Mesothelial cell of epicardium (in vitro differentiated cells): ENCODE measurements around the gene PATL1. TPM values are rescaled to one million over a fixed set of nuclear protein-coding genes. Genes with fewer than 3 reads are reported as not detected.

ENCODE experiments used
- DNase-seq, 2 experiments: peaks; one replicate each; pipeline ENCODE4 v3.0.0; 2021; ENCODE audit warnings: low spot score in 2 of 2; ENCODE audit not compliant: unreplicated experiment in 2 of 2
- H3K27ac Mint-ChIP-seq: 2 replicates; pipeline ENCODE4 v1.8.0; 2021; ENCODE audit warnings: mixed read lengths
- H3K27me3 Mint-ChIP-seq: 2 replicates; pipeline ENCODE4 v1.8.0; 2021; ENCODE audit warnings: low read depth, mixed read lengths
- H3K36me3 Mint-ChIP-seq: 2 replicates; pipeline ENCODE4 v1.8.0; 2021; ENCODE audit warnings: mixed read lengths
- H3K4me1 Mint-ChIP-seq: 2 replicates; pipeline ENCODE4 v1.8.0; 2021; ENCODE audit warnings: mixed read lengths
- H3K4me3 Mint-ChIP-seq: 2 replicates; pipeline ENCODE4 v1.8.0; 2021; ENCODE audit warnings: mild to moderate bottlenecking, moderate library complexity, mixed read lengths
- H3K9me3 Mint-ChIP-seq: 2 replicates; pipeline ENCODE4 v1.8.0; 2021; ENCODE audit warnings: mixed read lengths
- total RNA-seq: library from RNA; stranded (reverse); gene quantifications from 3 replicates; pipeline ENCODE4 v1.2.1, GENCODE V29; 2021
- TF ChIP-seq, protein P1 (sequence below): fragments of 200-600 bp; sonication (generic); IDR thresholded peaks from one replicate; pipeline ENCODE4 v1.5.0; 2021; ENCODE audit warnings: antibody characterized with exemption; ENCODE audit not compliant: unreplicated experiment

PATL1 gene
- total RNA-seq, 1 donor from 2014 or later, result 30.6 TPM

DNA sequence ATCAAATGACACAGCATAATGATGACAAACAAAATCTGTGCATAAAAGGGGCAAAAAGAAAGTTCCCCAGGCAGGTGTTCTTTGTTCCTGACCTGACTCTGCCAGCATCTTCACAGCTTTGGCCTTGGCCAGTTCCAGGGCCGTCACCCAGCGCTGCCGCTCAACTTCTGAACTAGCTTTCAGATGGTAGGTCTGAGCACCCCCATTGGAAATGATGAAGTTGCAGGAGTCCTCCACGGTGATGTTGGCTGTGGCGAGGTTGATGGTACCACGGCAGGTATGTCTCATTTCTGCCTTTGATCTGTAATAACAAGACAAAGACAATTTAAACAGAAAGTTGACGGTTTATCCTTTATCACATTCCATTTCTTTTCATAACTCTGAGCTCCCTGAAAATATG lies 58.5 kb downstream of the PATL1 start:
- Mint-ChIP-seq H3K4me3 (no peak overlapping the region), H3K27ac (no peak overlapping the region), H3K4me1 (peaks cover 33% of the 10 kb centered on the region)

DNA sequence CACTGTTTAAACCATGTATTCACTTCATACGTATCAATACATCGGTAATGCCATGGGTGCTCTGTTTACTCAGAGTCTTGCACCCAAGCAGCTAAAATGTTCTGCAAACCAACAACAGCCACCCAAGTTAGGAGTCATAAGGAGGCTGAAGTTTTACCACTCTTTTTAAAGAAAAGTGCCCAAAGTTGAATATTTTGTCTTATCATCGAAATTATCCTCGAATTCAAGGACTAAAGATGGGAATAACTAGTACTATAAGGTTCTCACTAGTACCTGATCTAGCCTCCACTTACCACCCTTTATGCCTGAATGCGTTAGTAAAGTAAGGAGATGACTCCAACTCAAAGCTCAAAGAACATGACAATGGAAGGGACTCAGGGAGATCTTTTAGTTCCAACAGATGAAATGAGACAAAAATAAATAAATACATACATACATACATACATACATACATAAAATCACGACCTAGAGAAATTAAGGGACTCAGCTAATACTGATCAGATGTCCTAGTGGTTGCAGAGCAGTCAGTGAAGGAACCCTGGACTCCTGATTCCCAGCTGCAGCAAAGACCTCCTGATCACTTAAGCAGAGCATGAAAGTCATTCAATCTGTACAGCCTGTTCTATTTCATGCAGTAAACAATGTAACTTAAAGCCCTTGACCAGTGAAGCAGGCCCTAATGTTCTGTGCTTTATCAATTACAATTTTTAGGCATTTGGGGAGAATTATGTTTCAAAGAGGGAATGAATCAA lies 61.0 kb downstream of the PATL1 start:
- Mint-ChIP-seq H3K4me3 (no peak overlapping the region), H3K27me3 (no peaks in the 10 kb centered on the region), H3K4me1 (peaks cover 13% of the 10 kb centered on the region), H3K9me3 (no peaks in the 10 kb centered on the region), H3K27ac (no peak overlapping the region), H3K36me3 (peaks cover 42% of the 10 kb centered on the region)
- DNase-seq, result no peak
- TF ChIP-seq, protein P1, sequence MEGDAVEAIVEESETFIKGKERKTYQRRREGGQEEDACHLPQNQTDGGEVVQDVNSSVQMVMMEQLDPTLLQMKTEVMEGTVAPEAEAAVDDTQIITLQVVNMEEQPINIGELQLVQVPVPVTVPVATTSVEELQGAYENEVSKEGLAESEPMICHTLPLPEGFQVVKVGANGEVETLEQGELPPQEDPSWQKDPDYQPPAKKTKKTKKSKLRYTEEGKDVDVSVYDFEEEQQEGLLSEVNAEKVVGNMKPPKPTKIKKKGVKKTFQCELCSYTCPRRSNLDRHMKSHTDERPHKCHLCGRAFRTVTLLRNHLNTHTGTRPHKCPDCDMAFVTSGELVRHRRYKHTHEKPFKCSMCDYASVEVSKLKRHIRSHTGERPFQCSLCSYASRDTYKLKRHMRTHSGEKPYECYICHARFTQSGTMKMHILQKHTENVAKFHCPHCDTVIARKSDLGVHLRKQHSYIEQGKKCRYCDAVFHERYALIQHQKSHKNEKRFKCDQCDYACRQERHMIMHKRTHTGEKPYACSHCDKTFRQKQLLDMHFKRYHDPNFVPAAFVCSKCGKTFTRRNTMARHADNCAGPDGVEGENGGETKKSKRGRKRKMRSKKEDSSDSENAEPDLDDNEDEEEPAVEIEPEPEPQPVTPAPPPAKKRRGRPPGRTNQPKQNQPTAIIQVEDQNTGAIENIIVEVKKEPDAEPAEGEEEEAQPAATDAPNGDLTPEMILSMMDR, result no peak

More for the DNA sequence above, 58.5 kb downstream of the PATL1 start:
- peaks cover 32% of the 10 kb centered on the region for H3K36me3 Mint-ChIP-seq
- H3K27me3 Mint-ChIP-seq, result no peaks in the 10 kb centered on the region
- no peaks in the 10 kb centered on the region for H3K9me3 Mint-ChIP-seq
- TF ChIP-seq, protein P1, result no peak
- DNase-seq, result no peak

- DNase-seq, result no peak
- Mint-ChIP-seq H3K36me3 (peaks cover 56% of the 10 kb centered on the region), H3K9me3 (no peaks in the 10 kb centered on the region), H3K27ac (no peak overlapping the region), H3K27me3 (no peaks in the 10 kb centered on the region), H3K4me3 (no peak overlapping the region), H3K4me1 (no peaks in the 10 kb centered on the region)
- TF ChIP-seq, protein P1, result no peak
These were observed 66.4 kb downstream of the PATL1 start for GRCh38 chr11:59602432-59602831.

DNA sequence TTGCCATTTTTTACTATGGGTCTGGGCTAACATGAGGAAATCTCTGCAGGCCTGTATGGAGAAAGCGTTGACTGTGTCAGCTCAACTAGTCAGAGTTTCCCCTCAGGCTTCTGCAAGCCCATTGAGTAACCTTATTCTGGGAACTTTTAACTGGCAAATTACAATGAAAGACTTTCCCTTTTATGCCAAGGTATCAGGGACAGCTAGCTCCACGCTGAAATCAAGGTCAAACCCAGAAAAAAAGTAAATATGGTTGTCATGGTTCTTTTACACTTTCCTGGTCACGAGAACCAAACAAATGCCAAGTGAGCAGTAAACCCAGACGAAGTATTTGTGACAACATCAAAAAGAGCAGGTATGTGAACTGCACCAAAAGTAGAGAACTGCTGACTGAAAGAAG lies 67.0 kb downstream of the PATL1 start:
- no peak overlapping the region for H3K4me3 Mint-ChIP-seq
- H3K27me3 Mint-ChIP-seq, result no peaks in the 10 kb centered on the region
- H3K9me3 Mint-ChIP-seq, result no peaks in the 10 kb centered on the region
- TF ChIP-seq, protein P1, result no peak
- H3K36me3 Mint-ChIP-seq, result peaks cover 54% of the 10 kb centered on the region
- H3K4me1 Mint-ChIP-seq, result no peaks in the 10 kb centered on the region
- no peak overlapping the region for H3K27ac Mint-ChIP-seq
- no peak for DNase-seq

DNA sequence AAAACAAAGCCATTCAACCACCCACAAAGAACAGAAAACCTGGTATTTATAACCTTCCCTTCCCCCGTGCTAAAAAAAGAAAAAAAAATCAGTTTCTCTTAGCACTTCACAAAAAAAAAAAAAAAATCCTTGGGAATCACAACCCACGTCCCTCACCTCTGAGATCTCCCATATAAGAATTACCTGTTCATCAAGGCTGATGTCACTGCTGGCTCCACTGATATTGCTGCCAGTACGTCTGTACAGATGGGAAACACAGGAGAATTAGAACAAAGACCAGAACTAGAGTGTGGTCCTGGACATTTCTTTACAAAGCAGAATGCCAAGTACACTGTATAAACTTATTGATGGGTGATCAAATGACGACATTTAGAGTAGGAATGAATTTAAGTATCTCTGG lies 68.2 kb downstream of the PATL1 start:
- H3K36me3 Mint-ChIP-seq, result peaks cover 55% of the 10 kb centered on the region
- no peaks in the 10 kb centered on the region for H3K9me3 Mint-ChIP-seq
- no peak overlapping the region for H3K27ac Mint-ChIP-seq
- DNase-seq, result no peak
- H3K4me1 Mint-ChIP-seq, result no peaks in the 10 kb centered on the region
- H3K4me3 Mint-ChIP-seq, result no peak overlapping the region
- no peaks in the 10 kb centered on the region for H3K27me3 Mint-ChIP-seq
- TF ChIP-seq, protein P1, result no peak
